Stimulated activated CD4-positive, alpha-beta T cell treated with anti-CD3 and anti-CD28 coated beads, Interleukin-15, amount 100 ng/mL, for 1 hour (primary cell): Measurements from ENCODE around the gene GNPTAB.
A peak's percentile ranks its signal among the peaks of the same experiment; 100 is the strongest.

ENCODE experiments used
- DNase-seq, 2 donors: peaks; one replicate each; pipeline ENCODE4 v3.0.0-alpha.2; 2020; ENCODE audit warnings: low read depth in 1 of 2, low spot score in 1 of 2

GNPTAB gene

GRCh38 chr12:101775816-101776215, 54.9 kb downstream of the GNPTAB start:
- DNase-seq = no peak

GRCh38 chr12:101773650-101774162, 57.1 kb downstream of the GNPTAB start:
- peak; percentile 22 to 41 for DNase-seq

GRCh38 chr12:101772012-101772775, 58.6 kb downstream of the GNPTAB start:
- DNase-seq = no peak

- DNase-seq = no peak
These were observed 60.9 kb downstream of the GNPTAB start for GRCh38 chr12:101769865-101770264.

GRCh38 chr12:101768781-101769180, 62.0 kb downstream of the GNPTAB start:
- no peak for DNase-seq

- no peak for DNase-seq
These were observed 63.2 kb downstream of the GNPTAB start for GRCh38 chr12:101767537-101767936.

- no peak for DNase-seq
These were observed 66.5 kb downstream of the GNPTAB start for GRCh38 chr12:101764051-101764792.

- no peak for DNase-seq
These were observed 67.4 kb downstream of the GNPTAB start for GRCh38 chr12:101763246-101763931.

- no peak for DNase-seq
These were observed 69.0 kb downstream of the GNPTAB start for GRCh38 chr12:101761781-101762180.

- no peak for DNase-seq
These were observed 69.4 kb downstream of the GNPTAB start for GRCh38 chr12:101761350-101761749.

GRCh38 chr12:101759396-101760047, 71.2 kb downstream of the GNPTAB start:
- DNase-seq = no peak

GRCh38 chr12:101750152-101750551, 80.6 kb downstream of the GNPTAB start:
- no peak for DNase-seq

GRCh38 chr12:101749657-101750056, 81.1 kb downstream of the GNPTAB start:
- no peak for DNase-seq

- no peak for DNase-seq
These were observed 81.9 kb downstream of the GNPTAB start for GRCh38 chr12:101748907-101749306.

- DNase-seq = no peak
These were observed 83.1 kb downstream of the GNPTAB start for GRCh38 chr12:101747697-101748096.

- no peak for DNase-seq
These were observed 84.1 kb downstream of the GNPTAB start for GRCh38 chr12:101746661-101747060.

- DNase-seq = no peak
These were observed 84.6 kb downstream of the GNPTAB start for GRCh38 chr12:101746196-101746595.

GRCh38 chr12:101745481-101745880, 85.3 kb downstream of the GNPTAB start:
- no peak for DNase-seq

GRCh38 chr12:101743724-101744472, 86.9 kb downstream of the GNPTAB start:
- no peak for DNase-seq

GRCh38 chr12:101743242-101743641, 87.5 kb downstream of the GNPTAB start:
- DNase-seq = no peak
